ENCODE data around the gene KATNAL2. TPM values are rescaled to one million over a fixed set of nuclear protein-coding genes. Genes with fewer than 3 reads are reported as not detected.
A peak's percentile ranks its signal among the peaks of the same experiment; 100 is the strongest.

The KATNAL2 gene
- total RNA-seq, 2 donors from 2014 or later = 4.2 to 6.4 TPM

- Histone ChIP-seq H3K4me3 (ENCODE audit: low read length) (peak overlapping the region; percentile 39), H3K9me3 (ENCODE audit: control insufficient read depth, low read length) (peaks cover 68% of the 10 kb centered on the region), H3K27ac (ENCODE audit: low read depth, low read length) (no peak overlapping the region), H3K9ac (ENCODE audit: extremely low read depth, low read length, poor library complexity, severe bottlenecking) (no peak overlapping the region), H3K36me3 (ENCODE audit: control insufficient read depth, insufficient read depth, low read length) (peaks cover 28% of the 10 kb centered on the region), H3K4me1 (ENCODE audit: control insufficient read depth, insufficient read depth, low read length) (no peaks in the 10 kb centered on the region), H3K27me3 (ENCODE audit: control insufficient read depth, insufficient read depth, low read length, poor library complexity, severe bottlenecking) (no peaks in the 10 kb centered on the region)
- TF ChIP-seq CTCF (conservative IDR thresholded peaks at IDR 0.05) = no peak
- WGBS, 2 experiments (ENCODE audit: insufficient coverage in 1 of 2, insufficient read length in 1 of 2) = 86% methylated on average over 1 of the region's 1 CpG; no CpG with 5 or more reads in 1 of the 2 experiments
- Mint-ChIP-seq H3K27me3 (ENCODE audit: insufficient read depth) (no peaks in the 10 kb centered on the region), H3K4me1 (peaks cover 3% of the 10 kb centered on the region), H3K36me3 (ENCODE audit: low read depth) (peaks cover 52% of the 10 kb centered on the region), H3K27ac (no peak overlapping the region), H3K4me3 (no peak overlapping the region), H3K9me3 (peaks cover 47% of the 10 kb centered on the region)
- no peak for DNase-seq
Observed at GRCh38 chr18:46888965-46889364, 28.4 kb upstream of the KATNAL2 start.

- Mint-ChIP-seq H3K36me3 (ENCODE audit: low read depth) (peaks cover 55% of the 10 kb centered on the region), H3K4me1 (peaks cover 3% of the 10 kb centered on the region), H3K27ac (no peak overlapping the region), H3K9me3 (peaks cover 44% of the 10 kb centered on the region), H3K27me3 (ENCODE audit: insufficient read depth) (no peaks in the 10 kb centered on the region), H3K4me3 (no peak overlapping the region)
- no peak overlapping the region for H3K27ac ChIP-seq (ENCODE audit: low read depth, low read length)
- H3K9me3 ChIP-seq (ENCODE audit: control insufficient read depth, low read length) = peaks cover 55% of the 10 kb centered on the region
- H3K9ac ChIP-seq (ENCODE audit: extremely low read depth, low read length, poor library complexity, severe bottlenecking) = no peak overlapping the region
- peaks cover 28% of the 10 kb centered on the region for H3K36me3 ChIP-seq (ENCODE audit: control insufficient read depth, insufficient read depth, low read length)
- WGBS, 2 experiments (ENCODE audit: insufficient coverage in 1 of 2, insufficient read length in 1 of 2) = 96% methylated on average over 2 of the region's 3 CpGs; no CpG with 5 or more reads in 1 of the 2 experiments
- no peak for TF ChIP-seq CTCF (conservative IDR thresholded peaks at IDR 0.05)
- H3K4me1 ChIP-seq (ENCODE audit: control insufficient read depth, insufficient read depth, low read length) = no peaks in the 10 kb centered on the region
- DNase-seq = no peak
- no peaks in the 10 kb centered on the region for H3K27me3 ChIP-seq (ENCODE audit: control insufficient read depth, insufficient read depth, low read length, poor library complexity, severe bottlenecking)
- H3K4me3 ChIP-seq (ENCODE audit: low read length) = no peak overlapping the region
Observed at GRCh38 chr18:46891742-46892214, 25.6 kb upstream of the KATNAL2 start.

- H3K36me3 ChIP-seq (ENCODE audit: control insufficient read depth, insufficient read depth, low read length) = peaks cover 28% of the 10 kb centered on the region
- no peaks in the 10 kb centered on the region for H3K27me3 ChIP-seq (ENCODE audit: control insufficient read depth, insufficient read depth, low read length, poor library complexity, severe bottlenecking)
- H3K4me3 ChIP-seq (ENCODE audit: low read length) = no peak overlapping the region
- Mint-ChIP-seq H3K27ac (no peak overlapping the region), H3K27me3 (ENCODE audit: insufficient read depth) (no peaks in the 10 kb centered on the region), H3K36me3 (ENCODE audit: low read depth) (peaks cover 48% of the 10 kb centered on the region), H3K4me1 (peaks cover 3% of the 10 kb centered on the region), H3K4me3 (no peak overlapping the region), H3K9me3 (peaks cover 36% of the 10 kb centered on the region)
- no peak overlapping the region for H3K9ac ChIP-seq (ENCODE audit: extremely low read depth, low read length, poor library complexity, severe bottlenecking)
- peaks cover 44% of the 10 kb centered on the region for H3K9me3 ChIP-seq (ENCODE audit: control insufficient read depth, low read length)
- TF ChIP-seq CTCF (conservative IDR thresholded peaks at IDR 0.05) = no peak
- no peak for DNase-seq
- H3K4me1 ChIP-seq (ENCODE audit: control insufficient read depth, insufficient read depth, low read length) = no peaks in the 10 kb centered on the region
- WGBS, 2 experiments (ENCODE audit: insufficient coverage in 1 of 2, insufficient read length in 1 of 2) = 97% methylated on average over 1 of the region's 1 CpG; no CpG with 5 or more reads in 1 of the 2 experiments
- no peak overlapping the region for H3K27ac ChIP-seq (ENCODE audit: low read depth, low read length)
Observed at GRCh38 chr18:46892842-46893241, 24.6 kb upstream of the KATNAL2 start.

All from endodermal cell (in vitro differentiated cells).